ENCODE data around the gene CDH20.

Gene CDH20

DNA sequence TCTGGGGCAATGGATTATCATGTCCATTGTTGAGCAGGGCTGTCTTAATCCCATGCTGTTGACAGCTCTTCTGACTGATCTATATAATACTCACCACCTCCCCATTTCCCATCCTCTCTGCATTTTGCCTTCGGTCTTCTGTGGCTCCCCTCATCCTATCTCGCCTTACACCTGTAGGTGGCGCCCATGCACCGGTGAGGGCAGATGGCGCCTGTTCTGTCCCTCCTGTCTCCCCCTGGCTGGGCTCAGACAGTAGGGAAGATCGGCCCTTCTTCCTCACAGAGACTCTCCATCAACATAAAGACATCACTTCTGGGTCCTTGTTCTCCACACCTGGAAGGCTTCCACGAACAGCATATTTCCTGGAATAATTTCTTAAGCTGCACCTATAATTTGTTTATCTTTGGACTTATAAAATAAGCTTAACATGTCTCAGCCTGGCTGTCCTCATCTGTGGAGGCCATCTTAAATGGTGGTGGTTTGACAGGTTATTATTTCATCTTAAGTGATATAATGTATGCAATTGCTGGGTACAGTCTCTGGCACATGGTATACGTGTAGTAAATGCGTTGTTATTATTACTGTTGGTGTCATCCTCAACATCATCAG, 10.9 kb upstream of the CDH20 start:
- TF ChIP-seq, protein P1, sequence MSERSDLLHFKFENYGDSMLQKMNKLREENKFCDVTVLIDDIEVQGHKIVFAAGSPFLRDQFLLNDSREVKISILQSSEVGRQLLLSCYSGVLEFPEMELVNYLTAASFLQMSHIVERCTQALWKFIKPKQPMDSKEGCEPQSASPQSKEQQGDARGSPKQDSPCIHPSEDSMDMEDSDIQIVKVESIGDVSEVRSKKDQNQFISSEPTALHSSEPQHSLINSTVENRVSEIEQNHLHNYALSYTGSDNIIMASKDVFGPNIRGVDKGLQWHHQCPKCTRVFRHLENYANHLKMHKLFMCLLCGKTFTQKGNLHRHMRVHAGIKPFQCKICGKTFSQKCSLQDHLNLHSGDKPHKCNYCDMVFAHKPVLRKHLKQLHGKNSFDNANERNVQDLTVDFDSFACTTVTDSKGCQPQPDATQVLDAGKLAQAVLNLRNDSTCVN (tag by site-specific recombination; optimal IDR thresholded peaks at IDR 0.05), result no peak
- TF ChIP-seq, protein P2, sequence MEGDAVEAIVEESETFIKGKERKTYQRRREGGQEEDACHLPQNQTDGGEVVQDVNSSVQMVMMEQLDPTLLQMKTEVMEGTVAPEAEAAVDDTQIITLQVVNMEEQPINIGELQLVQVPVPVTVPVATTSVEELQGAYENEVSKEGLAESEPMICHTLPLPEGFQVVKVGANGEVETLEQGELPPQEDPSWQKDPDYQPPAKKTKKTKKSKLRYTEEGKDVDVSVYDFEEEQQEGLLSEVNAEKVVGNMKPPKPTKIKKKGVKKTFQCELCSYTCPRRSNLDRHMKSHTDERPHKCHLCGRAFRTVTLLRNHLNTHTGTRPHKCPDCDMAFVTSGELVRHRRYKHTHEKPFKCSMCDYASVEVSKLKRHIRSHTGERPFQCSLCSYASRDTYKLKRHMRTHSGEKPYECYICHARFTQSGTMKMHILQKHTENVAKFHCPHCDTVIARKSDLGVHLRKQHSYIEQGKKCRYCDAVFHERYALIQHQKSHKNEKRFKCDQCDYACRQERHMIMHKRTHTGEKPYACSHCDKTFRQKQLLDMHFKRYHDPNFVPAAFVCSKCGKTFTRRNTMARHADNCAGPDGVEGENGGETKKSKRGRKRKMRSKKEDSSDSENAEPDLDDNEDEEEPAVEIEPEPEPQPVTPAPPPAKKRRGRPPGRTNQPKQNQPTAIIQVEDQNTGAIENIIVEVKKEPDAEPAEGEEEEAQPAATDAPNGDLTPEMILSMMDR (tag by site-specific recombination; IDR thresholded peaks at IDR 0.05), result peak; percentile 88
- peak; percentile 75 for TF ChIP-seq ZNF654 (tag by site-specific recombination; IDR thresholded peaks at IDR 0.05; ENCODE audit: low read depth)
- H3K36me3 ChIP-seq (ENCODE audit: control insufficient read depth in 2 of 2, insufficient read depth in 1 of 2, low read length in 2 of 2), result no peaks in the 10 kb centered on the region
- no peak overlapping the region for H3K4me3 ChIP-seq (ENCODE audit: low read depth, low read length)
- H3K4me1 ChIP-seq (ENCODE audit: control insufficient read depth, insufficient read depth, low read length), result no peaks in the 10 kb centered on the region
- ChIA-PET POLR2A (no interaction called here), CTCF (interaction anchor here (0.6 to 10.6 kb wide), 56 partner anchors 11 to 1337 kb away, joined by 3 to 290 read pairs (median 4); partner anchors contain the start of gene CDH20)
- no peaks in the 10 kb centered on the region for H3K9me3 ChIP-seq (ENCODE audit: control insufficient read depth, insufficient read depth, low read depth, low read length)
- H3K27ac ChIP-seq (ENCODE audit: extremely low read depth, low read depth, low read length), result no peak overlapping the region

GRCh38 chr18:61323951-61324350, 9.3 kb upstream of the CDH20 start:
- H3K27ac ChIP-seq (ENCODE audit: extremely low read depth, low read depth, low read length), result no peak overlapping the region
- ChIA-PET POLR2A (no interaction called here), CTCF (interaction anchor here (10.6 kb wide), 1 partner anchor 179 kb away, joined by 290 read pairs; no protein-coding TSS in a partner anchor)

GRCh38 chr18:61326407-61326806, 6.8 kb upstream of the CDH20 start:
- POLR2A ChIA-PET, result no interaction called here
- H3K36me3 ChIP-seq (ENCODE audit: control insufficient read depth in 2 of 2, insufficient read depth in 1 of 2, low read length in 2 of 2), result no peaks in the 10 kb centered on the region
- H3K4me1 ChIP-seq (ENCODE audit: control insufficient read depth, insufficient read depth, low read length), result no peaks in the 10 kb centered on the region
- TF ChIP-seq ZNF571 (tag by site-specific recombination; IDR thresholded peaks at IDR 0.05) (no peak), YY1 (tag by site-specific recombination; IDR thresholded peaks at IDR 0.05) (no peak), ZNF501 (tag by site-specific recombination; IDR thresholded peaks at IDR 0.05) (no peak), ZNF239 (tag by site-specific recombination; IDR thresholded peaks at IDR 0.05) (no peak)
- TF ChIP-seq, protein P3, sequence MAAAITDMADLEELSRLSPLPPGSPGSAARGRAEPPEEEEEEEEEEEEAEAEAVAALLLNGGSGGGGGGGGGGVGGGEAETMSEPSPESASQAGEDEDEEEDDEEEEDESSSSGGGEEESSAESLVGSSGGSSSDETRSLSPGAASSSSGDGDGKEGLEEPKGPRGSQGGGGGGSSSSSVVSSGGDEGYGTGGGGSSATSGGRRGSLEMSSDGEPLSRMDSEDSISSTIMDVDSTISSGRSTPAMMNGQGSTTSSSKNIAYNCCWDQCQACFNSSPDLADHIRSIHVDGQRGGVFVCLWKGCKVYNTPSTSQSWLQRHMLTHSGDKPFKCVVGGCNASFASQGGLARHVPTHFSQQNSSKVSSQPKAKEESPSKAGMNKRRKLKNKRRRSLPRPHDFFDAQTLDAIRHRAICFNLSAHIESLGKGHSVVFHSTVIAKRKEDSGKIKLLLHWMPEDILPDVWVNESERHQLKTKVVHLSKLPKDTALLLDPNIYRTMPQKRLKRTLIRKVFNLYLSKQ (tag by site-specific recombination; IDR thresholded peaks at IDR 0.05; ENCODE audit: borderline replicate concordance), result no peak
- CTCF ChIA-PET, result interaction anchor here (0.5 to 10.6 kb wide), 3 partner anchors 29 to 805 kb away, joined by 3 to 290 read pairs (median 5); no protein-coding TSS in a partner anchor
- H3K4me3 ChIP-seq (ENCODE audit: low read depth, low read length), result no peak overlapping the region
- no peak overlapping the region for H3K27ac ChIP-seq (ENCODE audit: extremely low read depth, low read depth, low read length)
- H3K9me3 ChIP-seq (ENCODE audit: control insufficient read depth, insufficient read depth, low read depth, low read length), result no peaks in the 10 kb centered on the region

More at GRCh38 chr18:61323951-61324350, 9.3 kb upstream of the CDH20 start:
- Histone ChIP-seq H3K36me3 (ENCODE audit: control insufficient read depth in 2 of 2, insufficient read depth in 1 of 2, low read length in 2 of 2) (no peaks in the 10 kb centered on the region), H3K4me1 (ENCODE audit: control insufficient read depth, insufficient read depth, low read length) (no peaks in the 10 kb centered on the region), H3K9me3 (ENCODE audit: control insufficient read depth, insufficient read depth, low read depth, low read length) (no peaks in the 10 kb centered on the region), H3K4me3 (ENCODE audit: low read depth, low read length) (no peak overlapping the region)
- TF ChIP-seq MYNN (tag by site-specific recombination; IDR thresholded peaks at IDR 0.05; ENCODE audit: borderline replicate concordance), result no peak
- TF ChIP-seq ZNF169 (tag by site-specific recombination; IDR thresholded peaks at IDR 0.05), result no peak
- TF ChIP-seq, protein P4, sequence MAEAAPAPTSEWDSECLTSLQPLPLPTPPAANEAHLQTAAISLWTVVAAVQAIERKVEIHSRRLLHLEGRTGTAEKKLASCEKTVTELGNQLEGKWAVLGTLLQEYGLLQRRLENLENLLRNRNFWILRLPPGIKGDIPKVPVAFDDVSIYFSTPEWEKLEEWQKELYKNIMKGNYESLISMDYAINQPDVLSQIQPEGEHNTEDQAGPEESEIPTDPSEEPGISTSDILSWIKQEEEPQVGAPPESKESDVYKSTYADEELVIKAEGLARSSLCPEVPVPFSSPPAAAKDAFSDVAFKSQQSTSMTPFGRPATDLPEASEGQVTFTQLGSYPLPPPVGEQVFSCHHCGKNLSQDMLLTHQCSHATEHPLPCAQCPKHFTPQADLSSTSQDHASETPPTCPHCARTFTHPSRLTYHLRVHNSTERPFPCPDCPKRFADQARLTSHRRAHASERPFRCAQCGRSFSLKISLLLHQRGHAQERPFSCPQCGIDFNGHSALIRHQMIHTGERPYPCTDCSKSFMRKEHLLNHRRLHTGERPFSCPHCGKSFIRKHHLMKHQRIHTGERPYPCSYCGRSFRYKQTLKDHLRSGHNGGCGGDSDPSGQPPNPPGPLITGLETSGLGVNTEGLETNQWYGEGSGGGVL (tag by site-specific recombination; IDR thresholded peaks at IDR 0.05), result no peak
- TF ChIP-seq ZNF248 (tag by site-specific recombination; IDR thresholded peaks at IDR 0.05), result no peak
- TF ChIP-seq ZNF670 (tag by site-specific recombination; IDR thresholded peaks at IDR 0.05; ENCODE audit: low read depth), result no peak
- no peak for TF ChIP-seq REPIN1 (tag by site-specific recombination; IDR thresholded peaks at IDR 0.05; ENCODE audit: low read depth)
- no peak for TF ChIP-seq ZNF16 (tag by site-specific recombination; IDR thresholded peaks at IDR 0.05; ENCODE audit: low read depth)
- no peak for TF ChIP-seq GFI1B (tag by site-specific recombination; IDR thresholded peaks at IDR 0.05)
- TF ChIP-seq ZNF544 (tag by site-specific recombination; IDR thresholded peaks at IDR 0.05), result no peak
